ENCODE data around the gene ABCC1.

DNA sequence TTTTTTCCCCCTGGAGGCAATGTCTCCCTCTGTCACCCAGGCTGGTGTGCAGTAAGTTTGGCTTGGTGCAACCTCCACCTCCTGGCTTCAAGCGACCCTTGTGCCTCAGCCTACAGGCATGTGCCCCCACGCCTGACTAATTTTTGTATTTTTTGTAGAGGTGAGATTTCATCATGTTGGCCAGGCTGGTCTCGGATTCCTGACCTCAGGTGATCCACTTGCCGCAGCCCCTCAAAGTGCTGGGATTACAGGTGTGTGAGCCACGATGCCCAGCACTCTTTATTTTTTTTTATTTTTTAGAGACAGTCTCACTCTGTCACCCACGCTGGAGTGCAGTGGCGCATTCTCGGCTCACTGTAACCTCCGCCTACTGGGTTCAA is 160.7 kb downstream of the ABCC1 start:
- TF ChIP-seq, protein P1, sequence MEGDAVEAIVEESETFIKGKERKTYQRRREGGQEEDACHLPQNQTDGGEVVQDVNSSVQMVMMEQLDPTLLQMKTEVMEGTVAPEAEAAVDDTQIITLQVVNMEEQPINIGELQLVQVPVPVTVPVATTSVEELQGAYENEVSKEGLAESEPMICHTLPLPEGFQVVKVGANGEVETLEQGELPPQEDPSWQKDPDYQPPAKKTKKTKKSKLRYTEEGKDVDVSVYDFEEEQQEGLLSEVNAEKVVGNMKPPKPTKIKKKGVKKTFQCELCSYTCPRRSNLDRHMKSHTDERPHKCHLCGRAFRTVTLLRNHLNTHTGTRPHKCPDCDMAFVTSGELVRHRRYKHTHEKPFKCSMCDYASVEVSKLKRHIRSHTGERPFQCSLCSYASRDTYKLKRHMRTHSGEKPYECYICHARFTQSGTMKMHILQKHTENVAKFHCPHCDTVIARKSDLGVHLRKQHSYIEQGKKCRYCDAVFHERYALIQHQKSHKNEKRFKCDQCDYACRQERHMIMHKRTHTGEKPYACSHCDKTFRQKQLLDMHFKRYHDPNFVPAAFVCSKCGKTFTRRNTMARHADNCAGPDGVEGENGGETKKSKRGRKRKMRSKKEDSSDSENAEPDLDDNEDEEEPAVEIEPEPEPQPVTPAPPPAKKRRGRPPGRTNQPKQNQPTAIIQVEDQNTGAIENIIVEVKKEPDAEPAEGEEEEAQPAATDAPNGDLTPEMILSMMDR (conservative IDR thresholded peaks at IDR 0.05) = no peak
- TF ChIP-seq ZFX (IDR thresholded peaks at IDR 0.05) = no peak
